GM18526 (cell line): Measurements from ENCODE around the gene ADGRV1.

Source experiments
- POLR2A ChIP-seq: IDR thresholded peaks from 3 replicates; pipeline ENCODE4 v1.6.1; 2011; ENCODE audit not compliant: insufficient read length; ENCODE audit errors: extremely low read depth

Gene ADGRV1

GRCh38 chr5:91049112-91049511 lies 490.5 kb downstream of the ADGRV1 start:
- no peak for TF ChIP-seq POLR2A

- TF ChIP-seq POLR2A: no peak
Observed at GRCh38 chr5:91049800-91050199, 491.2 kb downstream of the ADGRV1 start.

GRCh38 chr5:91052977-91053740 lies 494.6 kb downstream of the ADGRV1 start:
- TF ChIP-seq POLR2A: no peak

- TF ChIP-seq POLR2A: no peak
Observed at GRCh38 chr5:91053741-91054025, 495.1 kb downstream of the ADGRV1 start.

- no peak for TF ChIP-seq POLR2A
Observed at GRCh38 chr5:91058155-91058554, 499.6 kb downstream of the ADGRV1 start.

GRCh38 chr5:91058575-91058974 lies 500.0 kb downstream of the ADGRV1 start:
- TF ChIP-seq POLR2A: no peak

GRCh38 chr5:91059409-91059808 lies 500.8 kb downstream of the ADGRV1 start:
- no peak for TF ChIP-seq POLR2A

- TF ChIP-seq POLR2A: no peak
Observed at GRCh38 chr5:91061094-91061493, 502.5 kb downstream of the ADGRV1 start.

GRCh38 chr5:91061946-91062562 lies 503.5 kb downstream of the ADGRV1 start:
- no peak for TF ChIP-seq POLR2A

- TF ChIP-seq POLR2A: no peak
Observed at GRCh38 chr5:91065496-91065895, 506.9 kb downstream of the ADGRV1 start.

GRCh38 chr5:91069364-91069763 lies 510.8 kb downstream of the ADGRV1 start:
- TF ChIP-seq POLR2A: no peak

- TF ChIP-seq POLR2A: no peak
Observed at GRCh38 chr5:91070761-91071550, 512.4 kb downstream of the ADGRV1 start.

GRCh38 chr5:91072881-91073280 lies 514.3 kb downstream of the ADGRV1 start:
- no peak for TF ChIP-seq POLR2A

GRCh38 chr5:91074615-91075014 lies 516.0 kb downstream of the ADGRV1 start:
- TF ChIP-seq POLR2A: no peak

GRCh38 chr5:91076138-91076537 lies 517.5 kb downstream of the ADGRV1 start:
- no peak for TF ChIP-seq POLR2A

- TF ChIP-seq POLR2A: no peak
Observed at GRCh38 chr5:91077623-91078022, 519.0 kb downstream of the ADGRV1 start.
